GM21528 (cell line): ENCODE measurements around the gene PCDHB7.
"Not testable (repeated sequence)": the region's sequence is repeated elsewhere in the genome, so short reads cannot be mapped to it uniquely, and the experiment has no call there.

ENCODE experiments used
- ATAC-seq: cut with Tn5 transposase; IDR thresholded peaks from one replicate; pipeline ENCODE4 v1.9.1; 2021; ENCODE audit warnings: mild to moderate bottlenecking, moderate library complexity; ENCODE audit not compliant: unreplicated experiment, low FRiP score

Gene PCDHB7

DNA sequence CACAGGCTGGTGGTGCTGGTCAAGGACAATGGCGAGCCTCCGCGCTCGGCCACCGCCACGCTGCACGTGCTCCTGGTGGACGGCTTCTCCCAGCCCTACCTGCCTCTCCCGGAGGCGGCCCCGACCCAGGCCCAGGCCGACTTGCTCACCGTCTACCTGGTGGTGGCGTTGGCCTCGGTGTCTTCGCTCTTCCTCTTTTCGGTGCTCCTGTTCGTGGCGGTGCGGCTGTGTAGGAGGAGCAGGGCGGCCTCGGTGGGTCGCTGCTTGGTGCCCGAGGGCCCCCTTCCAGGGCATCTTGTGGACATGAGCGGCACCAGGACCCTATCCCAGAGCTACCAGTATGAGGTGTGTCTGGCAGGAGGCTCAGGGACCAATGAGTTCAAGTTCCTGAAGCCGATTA lies 43.6 kb downstream of the PCDHB7 start:
- not testable (repeated sequence) for ATAC-seq

DNA sequence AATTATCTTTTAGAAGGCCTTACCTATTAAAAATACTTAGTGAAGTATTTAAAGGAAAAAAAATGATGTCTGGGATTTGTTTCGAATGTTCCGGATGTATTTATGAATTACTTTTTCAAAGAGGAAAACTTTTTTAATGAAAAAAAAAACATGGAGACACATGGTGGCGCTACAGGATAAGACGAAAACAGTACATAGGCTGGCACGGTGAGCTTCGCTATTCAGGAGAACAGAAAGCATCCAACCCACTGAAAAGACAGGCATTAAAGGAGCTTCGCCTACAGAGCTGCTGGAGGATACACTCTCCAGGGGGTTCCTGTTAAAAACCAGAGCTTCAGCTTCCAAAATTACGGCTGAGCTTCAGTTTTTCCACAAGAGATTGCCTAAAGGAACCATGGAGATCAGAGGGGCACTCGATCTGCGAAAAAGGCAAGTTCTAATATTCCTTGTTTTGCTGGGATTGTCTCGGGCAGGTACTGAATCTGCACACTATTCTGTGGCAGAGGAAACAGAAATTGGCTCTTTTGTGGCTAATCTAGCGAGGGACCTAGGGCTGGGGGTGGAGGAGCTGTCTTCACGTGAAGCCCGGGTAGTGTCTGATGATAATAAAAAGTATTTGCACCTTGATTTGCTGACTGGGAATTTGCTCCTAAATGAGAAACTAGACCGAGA lies 50.8 kb downstream of the PCDHB7 start, which contains the start of gene PCDHB14:
TSS of gene PCDHB14 (plus strand) at position 232 of the 672 bp plus-strand sequence. CDS start at position 395, 163 bp downstream.
- ATAC-seq = no peak

DNA sequence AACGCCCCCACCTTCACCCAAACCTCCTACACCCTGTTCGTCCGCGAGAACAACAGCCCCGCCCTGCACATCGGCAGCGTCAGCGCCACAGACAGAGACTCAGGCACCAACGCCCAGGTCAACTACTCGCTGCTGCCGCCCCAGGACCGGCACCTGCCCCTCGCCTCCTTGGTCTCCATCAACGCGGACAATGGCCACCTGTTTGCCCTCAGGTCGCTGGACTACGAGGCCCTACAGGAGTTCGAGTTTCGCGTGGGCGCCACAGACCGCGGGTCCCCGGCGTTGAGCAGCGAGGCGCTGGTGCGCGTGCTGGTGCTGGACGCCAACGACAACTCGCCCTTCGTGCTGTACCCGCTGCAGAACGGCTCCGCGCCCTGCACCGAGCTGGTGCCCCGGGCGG lies 52.4 kb downstream of the PCDHB7 start:
- ATAC-seq = not testable (repeated sequence)

DNA sequence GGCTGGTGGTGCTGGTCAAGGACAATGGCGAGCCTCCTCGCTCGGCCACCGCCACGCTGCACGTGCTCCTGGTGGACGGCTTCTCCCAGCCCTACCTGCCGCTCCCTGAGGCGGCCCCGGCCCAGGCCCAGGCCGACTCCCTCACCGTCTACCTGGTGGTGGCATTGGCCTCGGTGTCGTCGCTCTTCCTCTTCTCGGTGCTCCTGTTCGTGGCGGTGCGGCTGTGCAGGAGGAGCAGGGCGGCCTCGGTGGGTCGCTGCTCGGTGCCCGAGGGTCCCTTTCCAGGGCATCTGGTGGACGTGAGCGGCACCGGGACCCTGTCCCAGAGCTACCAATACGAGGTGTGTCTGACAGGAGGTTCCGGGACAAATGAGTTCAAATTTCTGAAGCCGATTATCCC lies 53.0 kb downstream of the PCDHB7 start:
- not testable (repeated sequence) for ATAC-seq
